Neural crest cell (in vitro differentiated cells): Measurements from ENCODE around the gene ABCD4. TPM values are rescaled to one million over a fixed set of nuclear protein-coding genes. Genes with fewer than 3 reads are reported as not detected.
A peak's percentile ranks its signal among the peaks of the same experiment; 100 is the strongest.

ENCODE experiments used
- DNase-seq: peaks from one replicate; pipeline ENCODE4 v3.0.0; 2021; ENCODE audit warnings: low read depth, mixed read lengths, low spot score
- H3K27ac Mint-ChIP-seq: one replicate; pipeline ENCODE4 v1.8.0; 2021; ENCODE audit warnings: mild to moderate bottlenecking, mixed read lengths; ENCODE audit not compliant: unreplicated experiment
- H3K27me3 Mint-ChIP-seq: 2 replicates; pipeline ENCODE4 v1.8.0; 2021; ENCODE audit warnings: low read depth, mild to moderate bottlenecking, mixed read lengths
- H3K36me3 Mint-ChIP-seq: 2 replicates; pipeline ENCODE4 v1.8.0; 2021; ENCODE audit warnings: low read depth, mild to moderate bottlenecking, mixed read lengths
- H3K4me1 Mint-ChIP-seq: 2 replicates; pipeline ENCODE4 v1.8.0; 2021; ENCODE audit warnings: mixed read lengths
- H3K4me3 Mint-ChIP-seq: one replicate; pipeline ENCODE4 v1.8.0; 2021; ENCODE audit warnings: mild to moderate bottlenecking, mixed read lengths
- H3K9me3 Mint-ChIP-seq: 2 replicates; pipeline ENCODE4 v1.8.0; 2021; ENCODE audit warnings: mixed read lengths
- total RNA-seq: library from RNA; stranded (reverse); gene quantifications from 2 replicates; pipeline ENCODE4 v1.2.1, GENCODE V29; 2021
- TF ChIP-seq, protein P1 (sequence below): fragments of 200-600 bp; sonication (generic); conservative IDR thresholded peaks from 2 replicates; pipeline ENCODE4 v1.5.0; 2021; ENCODE audit warnings: antibody characterized with exemption, mild to moderate bottlenecking

ABCD4 gene
- total RNA-seq, 1 donor from 2014 or later: 98.8 TPM

GRCh38 chr14:74262076-74262475 lies 40.7 kb downstream of the ABCD4 start:
- peaks cover 33% of the 10 kb centered on the region for H3K27me3 Mint-ChIP-seq
- H3K4me1 Mint-ChIP-seq: no peaks in the 10 kb centered on the region
- H3K27ac Mint-ChIP-seq: no peak overlapping the region
- no peak for DNase-seq
- no peaks in the 10 kb centered on the region for H3K36me3 Mint-ChIP-seq
- no peaks in the 10 kb centered on the region for H3K9me3 Mint-ChIP-seq
- no peak overlapping the region for H3K4me3 Mint-ChIP-seq
- TF ChIP-seq, protein P1, sequence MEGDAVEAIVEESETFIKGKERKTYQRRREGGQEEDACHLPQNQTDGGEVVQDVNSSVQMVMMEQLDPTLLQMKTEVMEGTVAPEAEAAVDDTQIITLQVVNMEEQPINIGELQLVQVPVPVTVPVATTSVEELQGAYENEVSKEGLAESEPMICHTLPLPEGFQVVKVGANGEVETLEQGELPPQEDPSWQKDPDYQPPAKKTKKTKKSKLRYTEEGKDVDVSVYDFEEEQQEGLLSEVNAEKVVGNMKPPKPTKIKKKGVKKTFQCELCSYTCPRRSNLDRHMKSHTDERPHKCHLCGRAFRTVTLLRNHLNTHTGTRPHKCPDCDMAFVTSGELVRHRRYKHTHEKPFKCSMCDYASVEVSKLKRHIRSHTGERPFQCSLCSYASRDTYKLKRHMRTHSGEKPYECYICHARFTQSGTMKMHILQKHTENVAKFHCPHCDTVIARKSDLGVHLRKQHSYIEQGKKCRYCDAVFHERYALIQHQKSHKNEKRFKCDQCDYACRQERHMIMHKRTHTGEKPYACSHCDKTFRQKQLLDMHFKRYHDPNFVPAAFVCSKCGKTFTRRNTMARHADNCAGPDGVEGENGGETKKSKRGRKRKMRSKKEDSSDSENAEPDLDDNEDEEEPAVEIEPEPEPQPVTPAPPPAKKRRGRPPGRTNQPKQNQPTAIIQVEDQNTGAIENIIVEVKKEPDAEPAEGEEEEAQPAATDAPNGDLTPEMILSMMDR: no peak

DNA sequence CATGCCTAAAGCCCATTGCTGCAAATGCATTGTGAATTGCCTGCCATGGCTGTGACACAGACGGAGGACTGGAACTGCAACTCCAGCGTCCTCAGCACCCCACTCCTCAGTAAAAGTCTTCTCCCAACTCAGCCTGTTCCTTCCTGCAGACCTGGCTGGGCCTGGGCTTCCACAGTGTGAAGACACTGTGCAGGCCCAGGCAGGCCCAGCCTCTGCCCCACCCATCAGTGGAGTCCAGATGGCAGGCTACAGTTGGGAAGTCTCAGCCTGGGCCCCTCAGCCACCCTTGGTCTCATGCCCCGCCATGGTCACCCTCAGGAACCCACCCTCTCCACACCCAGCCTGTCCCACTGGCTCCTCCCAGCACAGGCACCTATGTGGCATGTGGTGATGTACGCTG lies 41.4 kb downstream of the ABCD4 start:
- Mint-ChIP-seq H3K4me1 (no peaks in the 10 kb centered on the region), H3K27me3 (peaks cover 36% of the 10 kb centered on the region), H3K27ac (no peak overlapping the region), H3K36me3 (no peaks in the 10 kb centered on the region), H3K9me3 (no peaks in the 10 kb centered on the region), H3K4me3 (peak overlapping the region; percentile 28)
- TF ChIP-seq, protein P1: no peak
- DNase-seq: no peak

- Mint-ChIP-seq H3K4me3 (peak overlapping the region; percentile 28), H3K9me3 (no peaks in the 10 kb centered on the region), H3K4me1 (no peaks in the 10 kb centered on the region), H3K27ac (no peak overlapping the region), H3K36me3 (no peaks in the 10 kb centered on the region), H3K27me3 (peaks cover 37% of the 10 kb centered on the region)
- DNase-seq: no peak
- TF ChIP-seq, protein P1: no peak
These were observed 42.1 kb downstream of the ABCD4 start for GRCh38 chr14:74260525-74261233.

GRCh38 chr14:74259513-74259912 lies 43.2 kb downstream of the ABCD4 start:
- no peaks in the 10 kb centered on the region for H3K4me1 Mint-ChIP-seq
- H3K27me3 Mint-ChIP-seq: peaks cover 46% of the 10 kb centered on the region
- no peaks in the 10 kb centered on the region for H3K36me3 Mint-ChIP-seq
- H3K4me3 Mint-ChIP-seq: peak overlapping the region; percentile 67
- no peak for DNase-seq
- H3K27ac Mint-ChIP-seq: no peak overlapping the region
- no peaks in the 10 kb centered on the region for H3K9me3 Mint-ChIP-seq
- TF ChIP-seq, protein P1: no peak

DNA sequence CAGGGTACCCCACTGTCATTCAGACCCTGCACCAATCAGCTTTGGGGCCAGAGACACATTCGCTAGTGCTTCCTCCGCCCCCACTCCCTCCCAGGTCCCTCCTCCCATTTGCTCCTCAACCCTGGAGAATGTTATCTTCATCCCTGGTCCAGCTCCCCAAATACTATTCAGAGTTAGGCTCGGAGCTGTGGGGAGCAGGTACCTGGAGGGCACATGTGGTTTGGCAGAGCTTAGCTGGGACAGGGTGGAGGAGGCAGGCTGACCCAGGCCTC lies 44.0 kb downstream of the ABCD4 start:
- Mint-ChIP-seq H3K27me3 (peaks cover 54% of the 10 kb centered on the region), H3K4me1 (no peaks in the 10 kb centered on the region), H3K4me3 (peak overlapping the region; percentile 67), H3K36me3 (no peaks in the 10 kb centered on the region), H3K9me3 (no peaks in the 10 kb centered on the region), H3K27ac (no peak overlapping the region)
- no peak for DNase-seq
- TF ChIP-seq, protein P1: no peak
